ENCODE data around the gene SPAG7. TPM values are rescaled to one million over a fixed set of nuclear protein-coding genes. Genes with fewer than 3 reads are reported as not detected.

SPAG7 gene
- total RNA-seq, 1 donor from 2014 or later: 166 TPM

GRCh38 chr17:4982305-4982704, 14.7 kb upstream of the SPAG7 start:
- DNase-seq (ENCODE audit: missing footprints) (no peak), ATAC-seq (no peak)
- intact Hi-C loops (cut with DNase I): no loop called here

- no peak for DNase-seq (ENCODE audit: missing footprints)
- intact Hi-C loops (cut with DNase I): loop anchor here (2.0 kb wide), 1 partner anchor 82 kb away; no protein-coding TSS in a partner anchor
- ATAC-seq: no peak
These were observed 13.1 kb upstream of the SPAG7 start for GRCh38 chr17:4980644-4981216.

- intact Hi-C loops (cut with DNase I): no loop called here
- no peak for DNase-seq (ENCODE audit: missing footprints)
- ATAC-seq: no peak
These were observed 11.1 kb upstream of the SPAG7 start for GRCh38 chr17:4978726-4979125.

GRCh38 chr17:4974115-4974670, 6.6 kb upstream of the SPAG7 start:
- peak; percentile 71 for ATAC-seq
- DNase-seq (ENCODE audit: missing footprints): no peak
- intact Hi-C loops (cut with DNase I): no loop called here

- intact Hi-C loops (cut with DNase I): no loop called here
- ATAC-seq (peak; percentile 0), DNase-seq (ENCODE audit: missing footprints) (no peak)
These were observed 5.9 kb upstream of the SPAG7 start for GRCh38 chr17:4973256-4974114.

- ATAC-seq: no peak
- intact Hi-C loops (cut with DNase I): no loop called here
These were observed 5.1 kb upstream of the SPAG7 start for GRCh38 chr17:4972752-4973151.

GRCh38 chr17:4972322-4972721, 4.7 kb upstream of the SPAG7 start:
- intact Hi-C loops (cut with DNase I): no loop called here
- no peak for ATAC-seq
- no peak for DNase-seq (ENCODE audit: missing footprints)

More at GRCh38 chr17:4972752-4973151, 5.1 kb upstream of the SPAG7 start:
- no peak for DNase-seq (ENCODE audit: missing footprints)

GRCh38 chr17:4971826-4972225, 4.2 kb upstream of the SPAG7 start:
- DNase-seq (ENCODE audit: missing footprints): no peak
- intact Hi-C loops (cut with DNase I): no loop called here
- no peak for ATAC-seq

- no peak for ATAC-seq
- intact Hi-C loops (cut with DNase I): no loop called here
- DNase-seq (ENCODE audit: missing footprints): no peak
These were observed 2.7 kb upstream of the SPAG7 start for GRCh38 chr17:4970273-4970672.

GRCh38 chr17:4969551-4970173, 2.0 kb upstream of the SPAG7 start:
- ATAC-seq: no peak
- DNase-seq (ENCODE audit: missing footprints): no peak
- intact Hi-C loops (cut with DNase I): loop anchor here (5.0 kb wide), 1 partner anchor 62 kb away; no protein-coding TSS in a partner anchor

- DNase-seq (ENCODE audit: missing footprints): no peak
- intact Hi-C loops (cut with DNase I): loop anchor here (5.0 kb wide), 1 partner anchor 62 kb away; no protein-coding TSS in a partner anchor
- no peak for ATAC-seq
These were observed 1.5 kb upstream of the SPAG7 start for GRCh38 chr17:4969047-4969550.

GRCh38 chr17:4968486-4969046, 949 bp upstream of the SPAG7 start:
- intact Hi-C loops (cut with DNase I): loop anchor here (1.0 to 5.0 kb wide), 2 partner anchors 19 to 61 kb away; partner anchors contain the start of gene CAMTA2
- DNase-seq (ENCODE audit: missing footprints): no peak
- ATAC-seq: no peak

GRCh38 chr17:4966844-4967538, 626 bp downstream of the SPAG7 start:
- intact Hi-C loops (cut with DNase I): loop anchor here (1.0 to 5.0 kb wide), 3 partner anchors 19 to 60 kb away; partner anchors contain the start of genes PFN1, RNF167 and SLC25A11
- ATAC-seq: peak; percentile 92
- DNase-seq (ENCODE audit: missing footprints): peak; percentile 99

GRCh38 chr17:4965311-4965986, 2.2 kb downstream of the SPAG7 start:
- ATAC-seq: no peak
- no peak for DNase-seq (ENCODE audit: missing footprints)
- intact Hi-C loops (cut with DNase I): loop anchor here (5.0 kb wide), 1 partner anchor 58 kb away; no protein-coding TSS in a partner anchor

GRCh38 chr17:4960279-4960922, 7.2 kb downstream of the SPAG7 start:
- intact Hi-C loops (cut with DNase I): no loop called here
- ATAC-seq: no peak
- no peak for DNase-seq (ENCODE audit: missing footprints)

- ATAC-seq: no peak
- intact Hi-C loops (cut with DNase I): no loop called here
- no peak for DNase-seq (ENCODE audit: missing footprints)
These were observed 8.2 kb downstream of the SPAG7 start for GRCh38 chr17:4959261-4959965.

- DNase-seq (ENCODE audit: missing footprints): no peak
- intact Hi-C loops (cut with DNase I): no loop called here
- no peak for ATAC-seq
These were observed 9.5 kb downstream of the SPAG7 start for GRCh38 chr17:4958102-4958501.

All from Right ventricle myocardium inferior (tissue), 1 donor.